ENCODE results near the gene MRNIP.

MRNIP gene

DNA sequence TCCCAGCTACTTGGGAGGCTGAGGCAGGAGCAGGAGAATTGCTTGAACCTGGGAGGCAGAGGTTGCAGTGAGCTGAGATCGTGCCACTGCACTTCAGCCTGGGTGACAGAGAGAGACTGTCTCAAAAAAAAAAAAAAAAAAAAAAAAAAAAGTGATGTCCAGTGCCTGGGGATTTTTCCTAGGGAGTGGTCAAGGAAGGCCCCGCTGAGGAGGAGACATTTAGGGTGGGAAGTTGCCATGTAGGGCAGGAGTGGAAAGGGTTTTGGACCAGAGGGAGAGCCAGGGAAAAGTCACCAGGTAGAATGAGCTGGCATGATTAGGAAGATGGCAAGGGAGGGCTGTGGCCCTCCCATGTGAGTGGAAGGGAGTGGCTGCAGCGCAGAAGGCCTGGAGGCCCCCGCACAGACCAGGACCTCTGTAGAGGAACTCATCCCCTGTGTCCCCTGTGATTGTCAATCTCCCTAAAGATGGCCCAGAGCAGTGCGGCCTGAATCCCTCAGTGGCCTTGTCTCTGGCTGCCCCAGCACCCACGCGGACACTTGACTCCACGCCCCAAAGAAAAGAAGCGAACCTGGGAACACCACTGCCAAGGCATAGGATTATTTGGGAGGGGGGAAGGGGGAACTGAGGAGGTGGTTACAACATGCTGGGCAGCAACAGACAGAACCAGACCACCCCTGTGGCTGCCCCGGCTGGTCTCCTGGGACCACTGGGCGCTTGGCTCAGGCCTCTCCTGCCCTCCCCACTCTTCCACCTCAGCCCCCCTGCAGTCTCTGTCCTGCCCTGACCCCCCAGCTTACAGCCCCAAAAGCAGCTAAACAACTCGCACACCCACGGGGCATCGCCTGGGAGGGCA, 40.5 kb downstream of the MRNIP start:
- no peak for DNase-seq (ENCODE audit: low read depth)
- TF ChIP-seq, protein P1, sequence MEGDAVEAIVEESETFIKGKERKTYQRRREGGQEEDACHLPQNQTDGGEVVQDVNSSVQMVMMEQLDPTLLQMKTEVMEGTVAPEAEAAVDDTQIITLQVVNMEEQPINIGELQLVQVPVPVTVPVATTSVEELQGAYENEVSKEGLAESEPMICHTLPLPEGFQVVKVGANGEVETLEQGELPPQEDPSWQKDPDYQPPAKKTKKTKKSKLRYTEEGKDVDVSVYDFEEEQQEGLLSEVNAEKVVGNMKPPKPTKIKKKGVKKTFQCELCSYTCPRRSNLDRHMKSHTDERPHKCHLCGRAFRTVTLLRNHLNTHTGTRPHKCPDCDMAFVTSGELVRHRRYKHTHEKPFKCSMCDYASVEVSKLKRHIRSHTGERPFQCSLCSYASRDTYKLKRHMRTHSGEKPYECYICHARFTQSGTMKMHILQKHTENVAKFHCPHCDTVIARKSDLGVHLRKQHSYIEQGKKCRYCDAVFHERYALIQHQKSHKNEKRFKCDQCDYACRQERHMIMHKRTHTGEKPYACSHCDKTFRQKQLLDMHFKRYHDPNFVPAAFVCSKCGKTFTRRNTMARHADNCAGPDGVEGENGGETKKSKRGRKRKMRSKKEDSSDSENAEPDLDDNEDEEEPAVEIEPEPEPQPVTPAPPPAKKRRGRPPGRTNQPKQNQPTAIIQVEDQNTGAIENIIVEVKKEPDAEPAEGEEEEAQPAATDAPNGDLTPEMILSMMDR (IDR thresholded peaks at IDR 0.05; ENCODE audit: control insufficient read depth, insufficient read depth, low read depth, low read length, missing control alignments) = no peak
- peak overlapping the region; percentile 27 for H3K4me3 ChIP-seq (ENCODE audit: control insufficient read depth, low read depth, low read length)

- no peak for DNase-seq (ENCODE audit: low read depth)
- no peak overlapping the region for H3K4me3 ChIP-seq (ENCODE audit: control insufficient read depth, low read depth, low read length)
- TF ChIP-seq, protein P1 (IDR thresholded peaks at IDR 0.05; ENCODE audit: control insufficient read depth, insufficient read depth, low read depth, low read length, missing control alignments) = no peak
Measured at GRCh38 chr5:179817470-179817840, 41.2 kb downstream of the MRNIP start.

DNA sequence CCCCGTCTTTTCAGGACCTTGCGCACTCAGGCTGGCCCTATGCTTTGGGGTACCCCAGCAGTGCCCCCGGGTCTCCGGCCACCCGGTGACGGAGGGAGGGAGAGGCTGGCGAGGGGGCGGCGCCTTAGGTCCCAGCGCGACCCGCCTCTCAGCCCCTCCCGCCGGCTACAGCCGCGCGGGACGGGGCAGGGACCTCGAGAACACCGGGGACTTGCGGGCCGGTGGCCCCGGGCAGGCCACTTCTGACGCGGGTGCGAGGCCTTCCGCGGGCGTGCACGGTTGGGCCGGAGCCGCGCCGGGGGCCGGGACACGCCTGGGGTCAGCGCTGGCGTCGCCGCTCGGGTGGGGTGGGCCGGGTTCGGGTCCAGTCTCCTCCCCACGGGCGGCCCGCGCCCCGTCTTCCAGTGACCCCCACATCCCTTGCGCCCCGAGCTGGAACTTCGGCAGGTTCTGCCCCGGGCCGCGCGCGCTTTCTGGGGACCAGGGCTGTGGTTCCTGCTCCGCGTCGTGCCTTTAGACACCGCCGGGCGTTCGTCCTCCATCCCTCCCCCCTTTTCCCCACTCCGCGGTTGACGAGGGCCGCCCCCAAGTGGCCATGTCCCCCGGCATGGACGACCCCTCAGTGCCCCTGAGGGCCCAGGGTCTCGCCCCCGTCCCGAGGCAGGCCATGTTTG, 41.7 kb downstream of the MRNIP start:
- TF ChIP-seq, protein P1 (IDR thresholded peaks at IDR 0.05; ENCODE audit: control insufficient read depth, insufficient read depth, low read depth, low read length, missing control alignments) = peak; percentile 5

GRCh38 chr5:179816401-179816795, 42.2 kb downstream of the MRNIP start:
- no peak for DNase-seq (ENCODE audit: low read depth)
- peak overlapping the region; percentile 40 for H3K4me3 ChIP-seq (ENCODE audit: control insufficient read depth, low read depth, low read length)
- TF ChIP-seq, protein P1 (IDR thresholded peaks at IDR 0.05; ENCODE audit: control insufficient read depth, insufficient read depth, low read depth, low read length, missing control alignments) = no peak

More for the DNA sequence above, 41.7 kb downstream of the MRNIP start:
- H3K4me3 ChIP-seq (ENCODE audit: control insufficient read depth, low read depth, low read length) = peak overlapping the region; percentile 40
- no peak for DNase-seq (ENCODE audit: low read depth)

GRCh38 chr5:179815491-179816249, 42.9 kb downstream of the MRNIP start:
- TF ChIP-seq, protein P1 (IDR thresholded peaks at IDR 0.05; ENCODE audit: control insufficient read depth, insufficient read depth, low read depth, low read length, missing control alignments) = no peak
- DNase-seq (ENCODE audit: low read depth) = no peak
- no peak overlapping the region for H3K4me3 ChIP-seq (ENCODE audit: control insufficient read depth, low read depth, low read length)

- no peak overlapping the region for H3K4me3 ChIP-seq (ENCODE audit: control insufficient read depth, low read depth, low read length)
- TF ChIP-seq, protein P1 (IDR thresholded peaks at IDR 0.05; ENCODE audit: control insufficient read depth, insufficient read depth, low read depth, low read length, missing control alignments) = no peak
- DNase-seq (ENCODE audit: low read depth) = no peak
Measured at GRCh38 chr5:179814090-179814489, 44.5 kb downstream of the MRNIP start.

Measured in AG09309 (cell line).